PC-3 (cell line): ENCODE results near the gene ZNF26. TPM values are rescaled to one million over a fixed set of nuclear protein-coding genes. Genes with fewer than 3 reads are reported as not detected.
A peak's percentile ranks its signal among the peaks of the same experiment; 100 is the strongest.

Experiments
- ATAC-seq: fragments of 200-7000 bp; cut with Tn5 transposase; 2 replicates; pipeline ENCODE4 v1.9.1; 2020; ENCODE audit warnings: mild to moderate bottlenecking, moderate library complexity
- BruUV-seq: library from RNA; stranded (reverse); fragments of 400-500 nt; replicated peaks from 2 replicates; lab custom pipeline; 2021; lab: Mats Ljungman, UMichigan
- CTCF ChIA-PET: fragments of 300-600 bp; sonication (Branson Sonifier 250); formaldehyde crosslinking; loops from one replicate; lab custom pipeline; 2022; ENCODE audit warnings: antibody characterized with exemption; lab: Charles Lee
- POLR2A ChIA-PET: fragments of 300-600 bp; sonication (Branson Sonifier 250); formaldehyde crosslinking; loops from one replicate; lab custom pipeline; 2022; ENCODE audit warnings: antibody characterized with exemption; ENCODE audit not compliant: unreplicated experiment; lab: Charles Lee
- DNase-seq: peaks from one replicate; pipeline ENCODE4 v3.0.0-alpha.2; 2015
- H2AFZ ChIP-seq: fragments of 300-600 bp; sonication (generic); 2 replicates; pipeline ENCODE4 v1.6.0; 2016; ENCODE audit warnings: antibody characterized with exemption, low read length
- H3F3A ChIP-seq: fragments of 300-600 bp; sonication (generic); one replicate; pipeline ENCODE4 v1.6.0; 2017; ENCODE audit warnings: antibody characterized with exemption, low read length, control low read depth, mild to moderate bottlenecking; ENCODE audit not compliant: unreplicated experiment
- H3K27ac ChIP-seq: fragments of 300-600 bp; sonication (generic); 2 replicates; pipeline ENCODE4 v1.5.1; 2016; ENCODE audit warnings: mild to moderate bottlenecking, low read length
- H3K27me3 ChIP-seq: fragments of 300-600 bp; sonication (generic); 2 replicates; pipeline ENCODE4 v1.6.1; 2016; ENCODE audit warnings: low read length, mixed read lengths
- H3K36me3 ChIP-seq: fragments of 300-600 bp; sonication (generic); 2 replicates; pipeline ENCODE4 v1.6.1; 2016; ENCODE audit warnings: low read depth, mixed run types, low read length, mixed read lengths
- H3K4me1 ChIP-seq: fragments of 300-600 bp; sonication (generic); 2 replicates; pipeline ENCODE4 v1.5.1; 2016; ENCODE audit warnings: low read length; ENCODE audit not compliant: insufficient read depth
- H3K4me2 ChIP-seq: fragments of 300-600 bp; sonication (generic); 2 replicates; pipeline ENCODE4 v1.6.0; 2016; ENCODE audit warnings: low read length
- H3K4me3 ChIP-seq: fragments of 300-600 bp; sonication (generic); 2 replicates; pipeline ENCODE4 v1.5.1; 2016; ENCODE audit warnings: mild to moderate bottlenecking, low read length, mixed read lengths
- H3K79me2 ChIP-seq: fragments of 300-600 bp; sonication (generic); 2 replicates; pipeline ENCODE4 v1.6.1; 2017; ENCODE audit warnings: low read length, mixed read lengths
- H3K9ac ChIP-seq: fragments of 300-600 bp; sonication (generic); 2 replicates; pipeline ENCODE4 v1.6.0; 2016; ENCODE audit warnings: mild to moderate bottlenecking, low read length
- H3K9me2 ChIP-seq: fragments of 300-600 bp; sonication (generic); replicated peaks from 2 replicates; pipeline ENCODE4 v1.6.1; 2016; ENCODE audit warnings: mixed run types, low read length, mixed read lengths
- H3K9me3 ChIP-seq: fragments of 300-600 bp; sonication (generic); 2 replicates; pipeline ENCODE4 v1.6.1; 2016; ENCODE audit warnings: low read length, mixed read lengths
- H4K20me1 ChIP-seq: fragments of 300-600 bp; sonication (generic); 2 replicates; pipeline ENCODE4 v1.6.1; 2016; ENCODE audit warnings: low read length, mixed read lengths
- EZH2 ChIP-seq: fragments of 300-600 bp; sonication (generic); IDR thresholded peaks from one replicate; pipeline ENCODE4 v1.6.1; 2017; ENCODE audit warnings: antibody characterized with exemption, mild to moderate bottlenecking, low read length; ENCODE audit not compliant: unreplicated experiment
- EZH2phosphoT487 ChIP-seq: fragments of 300-600 bp; sonication (generic); IDR thresholded peaks from 2 replicates; pipeline ENCODE4 v1.6.1; 2018; ENCODE audit warnings: mild to moderate bottlenecking, antibody characterized with exemption, low read length, borderline replicate concordance
- intact Hi-C: fragments of 100-400 bp; cut with micrococcal nuclease; formaldehyde crosslinking; loops from 2 replicates; pipeline ENCODE4 v1.9.0; 2023
- total RNA-seq: library from RNA; depleted of rRNA; stranded (reverse); fragments of >200 nt; gene quantifications from 2 replicates; pipeline ENCODE4 v1.2.3, GENCODE V29; 2014
- TF ChIP-seq, protein P1 (sequence below): fragments of 300-600 bp; sonication (generic); conservative IDR thresholded peaks from 2 replicates; pipeline ENCODE4 v1.5.1; 2017; ENCODE audit warnings: antibody characterized with exemption, low read depth, mild to moderate bottlenecking, low read length

The ZNF26 gene
- total RNA-seq, 1 experiment from 2014 or later, result 30.2 TPM

DNA sequence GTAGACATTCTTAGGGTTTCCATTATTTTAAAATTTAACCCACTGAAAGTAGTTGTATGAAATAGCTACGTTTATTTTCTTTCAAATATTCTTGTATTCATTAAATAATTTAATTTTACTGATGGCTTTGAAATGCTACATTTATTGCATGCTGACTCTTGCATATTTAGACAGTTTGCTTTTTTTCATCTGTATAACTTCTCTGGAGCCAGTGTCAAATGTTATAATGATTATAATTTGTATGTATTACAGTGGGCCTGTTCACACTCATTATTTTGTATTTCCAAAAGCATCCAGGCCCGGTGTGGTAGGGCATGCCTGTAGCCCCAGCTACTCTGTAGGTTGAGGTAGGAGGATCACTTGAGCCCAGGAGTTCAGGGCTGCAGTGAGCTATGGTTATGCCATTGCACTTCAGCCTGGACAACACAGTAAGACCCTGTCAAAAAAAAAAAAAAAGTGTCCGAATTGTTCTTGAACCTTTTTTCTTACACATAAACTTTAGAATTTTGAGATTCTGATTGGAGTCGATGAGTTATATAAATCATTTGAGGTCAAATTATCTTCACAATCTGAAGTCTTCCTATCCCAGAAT lies 52.0 kb downstream of the ZNF26 start:
- Histone ChIP-seq H3K79me2 (no peaks in the 10 kb centered on the region), H3K9me2 (no peaks in the 10 kb centered on the region), H3K27ac (no peak overlapping the region), H3K9ac (peak overlapping the region; percentile 55; the same call in 1 of the 2 replicates), H3K27me3 (peaks cover 4% of the 10 kb centered on the region; the same call in 1 of the 2 replicates), H3K4me3 (peak overlapping the region; percentile 62), H3K9me3 (peaks cover 30% of the 10 kb centered on the region), H3K4me1 (no peaks in the 10 kb centered on the region), H3K4me2 (peak overlapping the region; percentile 54), H3F3A (no peaks in the 10 kb centered on the region), H2AFZ (no peak overlapping the region), H4K20me1 (no peaks in the 10 kb centered on the region), H3K36me3 (peaks cover 38% of the 10 kb centered on the region)
- POLR2A ChIA-PET, result no interaction called here
- CTCF ChIA-PET, result no interaction called here
- intact Hi-C loops, result no loop called here
- ATAC-seq (no peak), DNase-seq (no peak)
- no TSS peak for BruUV-seq
- TF ChIP-seq EZH2 (no peak), EZH2phosphoT487 (no peak)
- TF ChIP-seq, protein P1, sequence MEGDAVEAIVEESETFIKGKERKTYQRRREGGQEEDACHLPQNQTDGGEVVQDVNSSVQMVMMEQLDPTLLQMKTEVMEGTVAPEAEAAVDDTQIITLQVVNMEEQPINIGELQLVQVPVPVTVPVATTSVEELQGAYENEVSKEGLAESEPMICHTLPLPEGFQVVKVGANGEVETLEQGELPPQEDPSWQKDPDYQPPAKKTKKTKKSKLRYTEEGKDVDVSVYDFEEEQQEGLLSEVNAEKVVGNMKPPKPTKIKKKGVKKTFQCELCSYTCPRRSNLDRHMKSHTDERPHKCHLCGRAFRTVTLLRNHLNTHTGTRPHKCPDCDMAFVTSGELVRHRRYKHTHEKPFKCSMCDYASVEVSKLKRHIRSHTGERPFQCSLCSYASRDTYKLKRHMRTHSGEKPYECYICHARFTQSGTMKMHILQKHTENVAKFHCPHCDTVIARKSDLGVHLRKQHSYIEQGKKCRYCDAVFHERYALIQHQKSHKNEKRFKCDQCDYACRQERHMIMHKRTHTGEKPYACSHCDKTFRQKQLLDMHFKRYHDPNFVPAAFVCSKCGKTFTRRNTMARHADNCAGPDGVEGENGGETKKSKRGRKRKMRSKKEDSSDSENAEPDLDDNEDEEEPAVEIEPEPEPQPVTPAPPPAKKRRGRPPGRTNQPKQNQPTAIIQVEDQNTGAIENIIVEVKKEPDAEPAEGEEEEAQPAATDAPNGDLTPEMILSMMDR, result no peak

DNA sequence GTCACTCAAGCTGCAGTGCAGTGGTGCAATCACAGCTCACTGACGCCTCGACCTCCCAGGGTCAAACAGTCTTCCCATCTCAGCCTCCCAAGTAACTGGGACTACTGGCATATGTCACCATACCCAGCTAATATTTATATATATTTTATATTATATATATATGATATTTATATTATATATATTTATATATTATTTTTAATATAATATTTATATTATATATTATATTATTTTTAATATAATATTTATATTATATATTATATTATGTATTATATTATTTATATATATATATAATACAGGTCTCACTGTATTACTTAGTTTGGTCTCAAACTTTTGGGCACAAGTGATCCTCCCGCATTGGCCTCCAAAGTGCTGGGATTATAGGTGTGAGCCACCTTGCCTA lies 60.5 kb downstream of the ZNF26 start:
- H3K27me3 ChIP-seq, result no peaks in the 10 kb centered on the region
- H4K20me1 ChIP-seq, result no peaks in the 10 kb centered on the region
- DNase-seq (no peak), ATAC-seq (no peak)
- BruUV-seq, result no TSS peak
- no peaks in the 10 kb centered on the region for H3F3A ChIP-seq
- H3K9me2 ChIP-seq, result no peaks in the 10 kb centered on the region
- intact Hi-C loops, result no loop called here
- TF ChIP-seq, protein P1, result no peak
- TF ChIP-seq EZH2, result no peak
- TF ChIP-seq EZH2phosphoT487, result no peak
- no peak overlapping the region for H3K4me3 ChIP-seq
- POLR2A ChIA-PET, result no interaction called here
- H3K4me1 ChIP-seq, result no peaks in the 10 kb centered on the region
- no peak overlapping the region for H3K9ac ChIP-seq
- no peak overlapping the region for H3K27ac ChIP-seq
- H3K79me2 ChIP-seq, result no peaks in the 10 kb centered on the region
- no peak overlapping the region for H2AFZ ChIP-seq
- peaks cover 85% of the 10 kb centered on the region for H3K36me3 ChIP-seq
- no peak overlapping the region for H3K4me2 ChIP-seq
- peaks cover 58% of the 10 kb centered on the region for H3K9me3 ChIP-seq
- CTCF ChIA-PET, result no interaction called here

DNA sequence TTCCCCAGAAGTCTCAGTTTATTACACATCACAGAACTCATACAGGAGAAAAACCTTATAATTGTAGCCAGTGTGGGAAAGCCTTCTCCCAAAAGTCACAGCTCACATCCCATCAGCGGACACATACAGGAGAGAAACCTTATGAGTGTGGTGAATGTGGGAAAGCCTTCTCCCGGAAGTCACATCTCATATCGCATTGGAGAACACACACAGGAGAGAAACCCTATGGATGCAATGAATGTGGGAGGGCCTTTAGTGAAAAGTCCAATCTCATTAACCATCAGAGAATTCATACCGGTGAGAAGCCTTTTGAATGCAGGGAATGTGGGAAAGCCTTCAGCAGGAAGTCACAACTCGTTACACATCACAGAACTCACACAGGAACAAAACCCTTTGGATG lies 71.3 kb downstream of the ZNF26 start:
- intact Hi-C loops, result no loop called here
- H3K27ac ChIP-seq, result no peak overlapping the region
- TF ChIP-seq, protein P1, result no peak
- no peak for TF ChIP-seq EZH2phosphoT487
- TF ChIP-seq EZH2, result no peak
- no peaks in the 10 kb centered on the region for H3F3A ChIP-seq
- no peak overlapping the region for H3K4me2 ChIP-seq
- ChIA-PET POLR2A (no interaction called here), CTCF (no interaction called here)
- H3K9me2 ChIP-seq, result no peaks in the 10 kb centered on the region
- H3K9ac ChIP-seq, result no peak overlapping the region
- peaks cover 74% of the 10 kb centered on the region for H3K9me3 ChIP-seq
- BruUV-seq, result no TSS peak
- H3K4me1 ChIP-seq, result no peaks in the 10 kb centered on the region
- DNase-seq, result no peak
- peaks cover 45% of the 10 kb centered on the region for H3K36me3 ChIP-seq
- no peak for ATAC-seq
- H3K79me2 ChIP-seq, result no peaks in the 10 kb centered on the region
- no peak overlapping the region; the same call in 1 of the 2 replicates for H3K4me3 ChIP-seq
- H4K20me1 ChIP-seq, result no peaks in the 10 kb centered on the region
- no peaks in the 10 kb centered on the region for H3K27me3 ChIP-seq
- H2AFZ ChIP-seq, result no peak overlapping the region
